ENCODE results near the gene ADORA2B.
"Not testable (repeated sequence)": the region's sequence is repeated elsewhere in the genome, so short reads cannot be mapped to it uniquely, and the experiment has no call there.

The ADORA2B gene

GRCh38 chr17:15930426-15930825 is 14.5 kb upstream of the ADORA2B start:
- CTCF ChIA-PET: interaction anchor here (0.6 kb wide), 1 partner anchor 60 kb away, joined by 3 read pairs; no protein-coding TSS in a partner anchor
- no peak overlapping the region for H3K27ac ChIP-seq
- no peak for DNase-seq (ENCODE audit: low spot score)
- POLR2A ChIA-PET (ENCODE audit: low non-redundant PET): no interaction called here
- no peak for TF ChIP-seq CTCF (conservative IDR thresholded peaks at IDR 0.05; ENCODE audit: low read depth)

GRCh38 chr17:15931394-15931793 is 13.5 kb upstream of the ADORA2B start:
- no peak for TF ChIP-seq CTCF (conservative IDR thresholded peaks at IDR 0.05; ENCODE audit: low read depth)
- POLR2A ChIA-PET (ENCODE audit: low non-redundant PET): no interaction called here
- DNase-seq (ENCODE audit: low spot score): no peak
- CTCF ChIA-PET: interaction anchor here (0.6 kb wide), 1 partner anchor 132 kb away, joined by 5 read pairs; no protein-coding TSS in a partner anchor
- H3K27ac ChIP-seq: no peak overlapping the region

- ChIA-PET POLR2A (ENCODE audit: low non-redundant PET) (no interaction called here), CTCF (no interaction called here)
- TF ChIP-seq CTCF (conservative IDR thresholded peaks at IDR 0.05; ENCODE audit: low read depth): no peak
Observed at GRCh38 chr17:15934866-15935265, 10.1 kb upstream of the ADORA2B start.

GRCh38 chr17:15935891-15936290 is 9.0 kb upstream of the ADORA2B start:
- TF ChIP-seq CTCF (conservative IDR thresholded peaks at IDR 0.05; ENCODE audit: low read depth): no peak
- POLR2A ChIA-PET (ENCODE audit: low non-redundant PET): no interaction called here
- CTCF ChIA-PET: interaction anchor here (0.5 kb wide), 1 partner anchor 205 kb away, joined by 6 read pairs; no protein-coding TSS in a partner anchor
- no peak for DNase-seq (ENCODE audit: low spot score)
- H3K27ac ChIP-seq: no peak overlapping the region

More at GRCh38 chr17:15934866-15935265, 10.1 kb upstream of the ADORA2B start:
- no peak for DNase-seq (ENCODE audit: low spot score)
- H3K27ac ChIP-seq: no peak overlapping the region

- H3K27ac ChIP-seq; POLR2A ChIA-PET (ENCODE audit: low non-redundant PET); DNase-seq (ENCODE audit: low spot score): not testable (repeated sequence)
- CTCF ChIA-PET: interaction anchor here (0.5 kb wide), 1 partner anchor 205 kb away, joined by 6 read pairs; no protein-coding TSS in a partner anchor
Observed at GRCh38 chr17:15936481-15936880, 8.4 kb upstream of the ADORA2B start.

- ChIA-PET CTCF (no interaction called here), POLR2A (ENCODE audit: low non-redundant PET) (no interaction called here)
- TF ChIP-seq CTCF (conservative IDR thresholded peaks at IDR 0.05; ENCODE audit: low read depth): no peak
- H3K27ac ChIP-seq: peak overlapping the region; percentile 61
- peak; percentile 62 for DNase-seq (ENCODE audit: low spot score)
Observed at GRCh38 chr17:15941781-15942180, 3.1 kb upstream of the ADORA2B start.

GRCh38 chr17:15942207-15942833 is 2.6 kb upstream of the ADORA2B start:
- CTCF ChIA-PET: interaction anchor here (0.5 kb wide), 1 partner anchor 31 kb away, joined by 3 read pairs; no protein-coding TSS in a partner anchor
- POLR2A ChIA-PET (ENCODE audit: low non-redundant PET): no interaction called here
- no peak for DNase-seq (ENCODE audit: low spot score)
- no peak for TF ChIP-seq CTCF (conservative IDR thresholded peaks at IDR 0.05; ENCODE audit: low read depth)
- H3K27ac ChIP-seq: peak overlapping the region; percentile 61
